HEK293 (cell line): Measurements from ENCODE around the gene LAMP1.

ENCODE experiments used
- BCL11A ChIP-seq: fragments of 450-650 bp; formaldehyde crosslinking; IDR thresholded peaks from 2 replicates; pipeline ENCODE4 v1.5.1; 2016; ENCODE audit warnings: low read depth, missing biosample characterization, missing genetic modification characterization
- CTCF ChIP-seq: fragments of 450-650 bp; formaldehyde crosslinking; IDR thresholded peaks from 2 replicates; pipeline ENCODE4 v1.5.1; 2016; ENCODE audit warnings: missing biosample characterization, missing genetic modification characterization
- PBX3 ChIP-seq: sonication (generic); formaldehyde crosslinking; IDR thresholded peaks from 2 replicates; pipeline ENCODE4 v1.8.1; 2022; ENCODE audit warnings: mild to moderate bottlenecking, moderate library complexity, missing genetic modification reagents
- ZBTB17 ChIP-seq: fragments of 450-650 bp; formaldehyde crosslinking; IDR thresholded peaks from 2 replicates; pipeline ENCODE4 v1.5.1; 2016; ENCODE audit warnings: missing biosample characterization, missing genetic modification characterization
- ZBTB48 ChIP-seq: fragments of 450-650 bp; formaldehyde crosslinking; IDR thresholded peaks from 2 replicates; pipeline ENCODE4 v1.5.1; 2016; ENCODE audit warnings: missing biosample characterization, missing genetic modification characterization
- ZNF121 ChIP-seq: fragments of 450-650 bp; formaldehyde crosslinking; IDR thresholded peaks from 2 replicates; pipeline ENCODE4 v1.5.1; 2016; ENCODE audit warnings: missing biosample characterization, missing genetic modification characterization
- ZNF248 ChIP-seq: fragments of 450-650 bp; formaldehyde crosslinking; IDR thresholded peaks from 2 replicates; pipeline ENCODE4 v1.5.1; 2017; ENCODE audit warnings: missing biosample characterization, missing genetic modification characterization
- ZNF585B ChIP-seq: fragments of 450-650 bp; formaldehyde crosslinking; IDR thresholded peaks from 2 replicates; pipeline ENCODE4 v1.5.1; 2016; ENCODE audit warnings: missing biosample characterization, missing genetic modification characterization

- TF ChIP-seq ZNF248 (tag by site-specific recombination) (no peak), BCL11A (tag by site-specific recombination) (no peak), ZNF121 (tag by site-specific recombination) (no peak), CTCF (tag by site-specific recombination) (no peak), ZNF585B (tag by site-specific recombination) (no peak), ZBTB17 (tag by site-specific recombination) (no peak), PBX3 (CRISPR knock-in tag) (no peak), ZBTB48 (tag by site-specific recombination) (no peak)
These were observed 44.4 kb upstream of the LAMP1 start for GRCh38 chr13:113252516-113253095.
